Measurements from ENCODE around the gene PAX8.

Gene PAX8

GRCh38 chr2:113273027-113273551, 5.6 kb downstream of the PAX8 start:
- DNase-seq (ENCODE audit: low read depth in 1 of 2, low spot score in 1 of 2): no peak
- no peak overlapping the region for H3K27ac ChIP-seq (replicated peaks)
- H3K27me3 ChIP-seq (ENCODE audit: insufficient read depth, poor library complexity, severe bottlenecking): peaks cover 51% of the 10 kb centered on the region
- H3K4me3 ChIP-seq (replicated peaks; ENCODE audit: insufficient read depth, low read length): no peak overlapping the region
- no peak for TF ChIP-seq SPI1 (IDR thresholded peaks at IDR 0.05; ENCODE audit: borderline replicate concordance, low read depth)

GRCh38 chr2:113272477-113272876, 6.2 kb downstream of the PAX8 start:
- no peak overlapping the region for H3K27ac ChIP-seq (replicated peaks)
- TF ChIP-seq SPI1 (IDR thresholded peaks at IDR 0.05; ENCODE audit: borderline replicate concordance, low read depth) (no peak), REST (IDR thresholded peaks at IDR 0.05; ENCODE audit: insufficient replicate concordance, low read depth) (no peak), CTCF (IDR thresholded peaks at IDR 0.05; ENCODE audit: insufficient read depth, low read length) (no peak), GABPA (IDR thresholded peaks at IDR 0.05; ENCODE audit: low read depth) (no peak), POLR2AphosphoS5 (IDR thresholded peaks at IDR 0.05; ENCODE audit: low read depth) (no peak)
- H3K27me3 ChIP-seq (ENCODE audit: insufficient read depth, poor library complexity, severe bottlenecking): peaks cover 47% of the 10 kb centered on the region
- no peak overlapping the region for H3K4me3 ChIP-seq (replicated peaks; ENCODE audit: insufficient read depth, low read length)
- DNase-seq (ENCODE audit: low read depth in 1 of 2, low spot score in 1 of 2): no peak

- Histone ChIP-seq H3K4me3 (replicated peaks; ENCODE audit: insufficient read depth, low read length) (no peak overlapping the region), H3K27me3 (ENCODE audit: insufficient read depth, poor library complexity, severe bottlenecking) (peaks cover 11% of the 10 kb centered on the region), H3K27ac (replicated peaks) (no peak overlapping the region)
- TF ChIP-seq GABPA (IDR thresholded peaks at IDR 0.05; ENCODE audit: low read depth) (no peak), REST (IDR thresholded peaks at IDR 0.05; ENCODE audit: insufficient replicate concordance, low read depth) (no peak), CTCF (IDR thresholded peaks at IDR 0.05; ENCODE audit: insufficient read depth, low read length) (no peak), POLR2AphosphoS5 (IDR thresholded peaks at IDR 0.05; ENCODE audit: low read depth) (no peak), SPI1 (IDR thresholded peaks at IDR 0.05; ENCODE audit: borderline replicate concordance, low read depth) (no peak)
- DNase-seq (ENCODE audit: low read depth in 1 of 2, low spot score in 1 of 2): no peak
Observed at GRCh38 chr2:113268621-113269360, 9.9 kb downstream of the PAX8 start.

GRCh38 chr2:113266431-113266830, 12.3 kb downstream of the PAX8 start:
- Histone ChIP-seq H3K4me3 (replicated peaks; ENCODE audit: insufficient read depth, low read length) (no peak overlapping the region), H3K27ac (replicated peaks) (no peak overlapping the region), H3K27me3 (ENCODE audit: insufficient read depth, poor library complexity, severe bottlenecking) (no peaks in the 10 kb centered on the region)
- DNase-seq (ENCODE audit: low read depth in 1 of 2, low spot score in 1 of 2): no peak
- TF ChIP-seq SPI1 (IDR thresholded peaks at IDR 0.05; ENCODE audit: borderline replicate concordance, low read depth) (no peak), CTCF (IDR thresholded peaks at IDR 0.05; ENCODE audit: insufficient read depth, low read length) (no peak), GABPA (IDR thresholded peaks at IDR 0.05; ENCODE audit: low read depth) (no peak), REST (IDR thresholded peaks at IDR 0.05; ENCODE audit: insufficient replicate concordance, low read depth) (no peak), POLR2AphosphoS5 (IDR thresholded peaks at IDR 0.05; ENCODE audit: low read depth) (no peak)
